GM06990 (cell line): ENCODE measurements around the gene HOXD9.

Experiments
- DNase-seq: peaks from one replicate; pipeline ENCODE4 v3.0.0-alpha.2; 2011; ENCODE audit not compliant: insufficient read length; ENCODE audit errors: extremely low read depth
- H3K27me3 ChIP-seq: replicated peaks from 2 replicates; pipeline ENCODE4 v1.6.0; 2011; ENCODE audit warnings: low read length; ENCODE audit not compliant: control insufficient read depth, insufficient read depth
- H3K36me3 ChIP-seq: 2 replicates; pipeline ENCODE4 v1.5.1; 2011; ENCODE audit warnings: low read length; ENCODE audit not compliant: control insufficient read depth, insufficient read depth
- H3K4me3 ChIP-seq: replicated peaks from 2 replicates; pipeline ENCODE4 v1.5.1; 2011; ENCODE audit warnings: low read depth, mild to moderate bottlenecking, control low read depth, low read length
- TF ChIP-seq, protein P1 (sequence below): IDR thresholded peaks from 2 replicates; pipeline ENCODE4 v1.5.1; 2011; ENCODE audit warnings: low read length, control low read depth, mild to moderate bottlenecking, inconsistent platforms; ENCODE audit not compliant: insufficient read depth, poor library complexity, severe bottlenecking

HOXD9 gene

DNA sequence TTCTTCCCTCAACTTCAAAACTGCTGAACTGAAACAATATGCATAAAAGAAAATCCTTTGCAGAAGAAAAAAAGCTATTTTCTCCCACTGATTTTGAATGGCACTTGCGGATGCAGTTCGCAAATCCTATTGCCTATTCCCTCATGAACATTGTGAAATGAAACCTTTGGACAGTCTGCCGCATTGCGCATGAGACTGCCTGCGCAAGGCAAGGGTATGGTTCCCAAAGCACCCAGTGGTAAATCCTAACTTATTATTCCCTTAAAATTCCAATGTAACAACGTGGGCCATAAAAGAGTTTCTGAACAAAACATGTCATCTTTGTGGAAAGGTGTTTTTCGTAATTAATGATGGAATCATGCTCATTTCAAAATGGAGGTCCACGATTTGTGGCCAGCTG, 15.4 kb downstream of the HOXD9 start:
- Histone ChIP-seq H3K36me3 (no peaks in the 10 kb centered on the region), H3K27me3 (no peaks in the 10 kb centered on the region), H3K4me3 (no peak overlapping the region)
- DNase-seq: no peak
- TF ChIP-seq, protein P1, sequence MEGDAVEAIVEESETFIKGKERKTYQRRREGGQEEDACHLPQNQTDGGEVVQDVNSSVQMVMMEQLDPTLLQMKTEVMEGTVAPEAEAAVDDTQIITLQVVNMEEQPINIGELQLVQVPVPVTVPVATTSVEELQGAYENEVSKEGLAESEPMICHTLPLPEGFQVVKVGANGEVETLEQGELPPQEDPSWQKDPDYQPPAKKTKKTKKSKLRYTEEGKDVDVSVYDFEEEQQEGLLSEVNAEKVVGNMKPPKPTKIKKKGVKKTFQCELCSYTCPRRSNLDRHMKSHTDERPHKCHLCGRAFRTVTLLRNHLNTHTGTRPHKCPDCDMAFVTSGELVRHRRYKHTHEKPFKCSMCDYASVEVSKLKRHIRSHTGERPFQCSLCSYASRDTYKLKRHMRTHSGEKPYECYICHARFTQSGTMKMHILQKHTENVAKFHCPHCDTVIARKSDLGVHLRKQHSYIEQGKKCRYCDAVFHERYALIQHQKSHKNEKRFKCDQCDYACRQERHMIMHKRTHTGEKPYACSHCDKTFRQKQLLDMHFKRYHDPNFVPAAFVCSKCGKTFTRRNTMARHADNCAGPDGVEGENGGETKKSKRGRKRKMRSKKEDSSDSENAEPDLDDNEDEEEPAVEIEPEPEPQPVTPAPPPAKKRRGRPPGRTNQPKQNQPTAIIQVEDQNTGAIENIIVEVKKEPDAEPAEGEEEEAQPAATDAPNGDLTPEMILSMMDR: no peak

DNA sequence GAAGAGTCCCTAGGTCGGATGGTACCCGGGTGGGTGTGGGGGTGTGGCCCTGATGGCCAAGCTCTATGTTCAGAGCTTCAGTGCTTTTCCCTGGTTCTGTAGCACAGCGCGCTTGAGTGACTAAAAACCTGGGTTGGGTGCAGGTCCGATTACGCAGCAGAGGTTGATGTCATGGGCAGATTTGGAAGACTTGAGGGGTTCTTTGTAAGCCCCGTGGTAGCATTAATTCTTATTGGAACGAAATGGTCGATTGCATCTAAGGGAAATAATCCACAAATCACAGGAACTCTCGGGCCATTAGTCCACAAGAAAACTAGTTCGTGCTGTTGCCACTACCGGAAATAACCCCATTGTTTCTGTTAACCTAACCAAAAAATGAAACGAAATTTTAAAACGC, 16.0 kb downstream of the HOXD9 start:
- Histone ChIP-seq H3K4me3 (no peak overlapping the region), H3K27me3 (no peaks in the 10 kb centered on the region), H3K36me3 (no peaks in the 10 kb centered on the region)
- DNase-seq: no peak
- TF ChIP-seq, protein P1: no peak

DNA sequence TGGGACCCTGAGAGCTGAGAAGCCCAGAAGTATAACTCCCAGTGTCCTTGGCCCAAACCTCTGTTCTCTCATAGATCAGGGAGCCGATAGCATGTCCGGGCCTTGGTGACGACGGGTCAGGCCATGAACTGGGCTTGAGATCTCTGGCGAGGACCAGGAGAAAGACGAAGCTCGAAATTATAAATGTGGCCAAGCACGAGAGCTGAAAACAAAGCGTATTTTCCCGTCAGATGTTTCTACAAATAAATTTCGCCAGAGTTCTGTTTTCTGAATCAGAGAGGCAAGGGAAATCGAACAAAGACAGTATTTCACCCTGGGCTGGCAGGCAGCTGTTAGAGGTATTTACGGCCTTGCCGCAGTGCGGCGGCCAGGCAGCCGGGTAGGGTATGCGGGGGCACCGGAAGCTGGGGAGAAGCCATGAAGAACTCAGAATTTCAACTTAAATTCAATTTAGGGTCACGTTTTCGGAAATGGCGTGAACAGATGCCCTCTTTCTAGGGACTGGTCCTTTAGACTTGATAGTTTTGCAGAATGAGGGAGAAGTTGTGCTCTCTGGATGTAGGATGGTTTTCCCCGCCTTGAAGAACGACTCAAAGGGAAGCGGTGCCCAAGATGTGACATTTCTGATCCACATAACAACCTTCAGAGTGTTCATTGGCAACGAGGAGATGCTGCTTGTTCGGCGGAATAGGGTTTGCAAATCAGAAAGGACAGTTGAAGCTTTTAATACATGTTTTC, 16.6 kb downstream of the HOXD9 start:
- H3K36me3 ChIP-seq: no peaks in the 10 kb centered on the region
- DNase-seq: no peak
- TF ChIP-seq, protein P1: no peak
- H3K4me3 ChIP-seq: no peak overlapping the region
- H3K27me3 ChIP-seq: no peaks in the 10 kb centered on the region

DNA sequence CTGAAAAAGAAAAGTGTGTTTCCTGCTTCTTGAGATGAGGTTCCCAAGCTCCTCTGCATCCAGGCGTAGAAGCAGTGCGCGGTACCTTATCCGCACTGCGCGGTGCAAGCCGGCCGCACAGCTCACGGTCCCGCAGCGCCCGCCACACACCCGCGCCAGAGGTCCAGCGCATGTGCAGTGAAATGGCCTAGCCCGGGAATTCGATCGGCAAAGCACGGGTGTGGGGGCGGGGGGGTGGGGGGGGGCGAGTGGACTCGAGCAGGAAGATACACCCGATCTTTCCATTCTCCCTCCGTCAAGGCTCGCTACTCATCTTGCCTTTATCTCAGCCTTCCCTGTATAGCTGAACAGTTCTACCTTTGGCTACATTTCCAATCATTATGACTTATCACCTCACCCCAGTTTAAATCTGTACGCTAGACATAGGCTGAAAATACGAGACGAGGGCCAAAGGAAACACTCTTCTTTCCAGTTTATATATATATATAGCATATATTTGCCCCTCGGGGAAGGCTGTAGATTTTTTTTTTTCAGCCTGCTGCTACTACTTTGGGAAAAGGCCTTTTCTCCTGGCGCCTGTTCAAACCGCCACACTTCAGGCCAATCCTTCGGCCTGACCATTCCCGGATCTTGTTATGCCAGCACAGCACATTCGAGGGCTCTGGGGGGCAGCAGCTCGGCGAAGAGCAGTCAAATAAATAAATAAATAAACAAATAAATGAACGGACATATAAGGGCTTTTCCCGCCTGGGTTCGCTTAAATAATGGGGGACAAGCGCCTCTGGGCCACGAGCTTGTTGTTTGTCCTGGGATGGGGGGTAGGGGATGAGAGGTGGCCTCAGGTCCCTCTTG, 17.4 kb downstream of the HOXD9 start:
- Histone ChIP-seq H3K27me3 (no peaks in the 10 kb centered on the region), H3K36me3 (no peaks in the 10 kb centered on the region), H3K4me3 (peak overlapping the region; percentile 59)
- TF ChIP-seq, protein P1: no peak
- no peak for DNase-seq

DNA sequence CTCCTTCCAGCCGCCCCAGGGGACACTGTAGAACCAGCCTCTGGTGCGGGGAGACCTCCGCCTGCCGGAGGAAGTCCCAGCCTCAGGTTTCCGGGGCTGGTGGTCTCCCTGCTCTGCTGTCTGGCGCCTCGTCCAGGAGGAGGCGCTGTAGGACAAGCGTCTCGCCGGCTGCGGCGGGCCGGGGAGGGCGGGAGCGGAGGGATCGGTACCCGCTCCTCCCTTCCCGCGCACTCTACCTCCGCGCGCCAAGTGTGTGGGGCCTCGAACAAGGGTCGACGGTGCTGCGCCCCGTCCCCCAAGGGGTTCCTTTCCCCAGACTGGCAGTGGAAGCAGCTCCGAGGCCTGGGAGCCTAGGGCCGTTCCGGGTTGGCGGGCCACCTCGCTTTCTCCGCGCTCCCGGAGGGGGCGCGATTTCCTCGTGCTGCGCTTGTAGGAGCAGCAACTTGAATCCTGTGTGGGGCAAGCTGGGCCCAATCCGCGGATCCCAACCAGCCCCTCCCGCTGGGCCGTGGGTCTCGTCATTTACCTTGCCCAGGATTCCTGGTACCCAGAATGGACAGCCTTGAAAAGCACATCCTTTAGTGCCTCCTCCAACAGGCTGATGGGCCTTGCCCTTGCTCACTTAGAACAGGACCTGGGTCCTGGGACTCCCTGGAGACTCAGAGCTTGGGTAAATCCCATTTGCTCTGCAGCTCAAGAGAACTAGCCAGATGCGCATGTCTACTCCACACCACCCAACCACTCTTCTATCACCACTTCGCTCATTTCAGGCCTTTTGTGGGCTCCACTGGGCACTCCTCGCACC, 18.2 kb downstream of the HOXD9 start:
- DNase-seq: peak; percentile 80
- H3K4me3 ChIP-seq: peak overlapping the region; percentile 59
- TF ChIP-seq, protein P1: peak; percentile 93
- no peaks in the 10 kb centered on the region for H3K36me3 ChIP-seq
- no peaks in the 10 kb centered on the region for H3K27me3 ChIP-seq
